A673 (cell line): ENCODE measurements around the gene KCNAB3. TPM values are rescaled to one million over a fixed set of nuclear protein-coding genes. Genes with fewer than 3 reads are reported as not detected.

Experiments
- BruUV-seq: library from RNA; stranded (reverse); fragments of 400-500 nt; replicated peaks from 2 replicates; lab custom pipeline; 2021; lab: Mats Ljungman, UMichigan
- CTCF ChIA-PET: fragments of 300-600 bp; sonication (Branson Sonifier 250); formaldehyde crosslinking; loops from one replicate; lab custom pipeline; 2022; ENCODE audit warnings: antibody characterized with exemption; lab: Charles Lee
- POLR2A ChIA-PET: fragments of 300-600 bp; sonication (Branson Sonifier 250); formaldehyde crosslinking; loops from one replicate; lab custom pipeline; 2022; ENCODE audit warnings: antibody characterized with exemption; ENCODE audit not compliant: low non-redundant PET; lab: Charles Lee
- DNase-seq: peaks from one replicate; pipeline ENCODE4 v3.0.0-alpha.2; 2015; ENCODE audit warnings: low spot score
- H3K27ac ChIP-seq: fragments of 200-600 bp; sonication (generic); 2 replicates; pipeline ENCODE4 v1.5.1; 2016; ENCODE audit warnings: mixed run types, low read depth, mild to moderate bottlenecking, mixed read lengths, antibody characterized with exemption, low read length; ENCODE audit not compliant: poor library complexity, severe bottlenecking
- H3K27me3 ChIP-seq: fragments of 200-600 bp; sonication (generic); replicated peaks from 2 replicates; pipeline ENCODE4 v1.6.1; 2017; ENCODE audit warnings: mixed run types, low read depth, mild to moderate bottlenecking, mixed read lengths, antibody characterized with exemption, low read length; ENCODE audit not compliant: insufficient read depth, poor library complexity
- H3K36me3 ChIP-seq: fragments of 200-600 bp; sonication (generic); 2 replicates; pipeline ENCODE4 v1.6.1; 2016; ENCODE audit warnings: mixed run types, mild to moderate bottlenecking, mixed read lengths, antibody characterized with exemption, low read length; ENCODE audit not compliant: insufficient read depth, poor library complexity, severe bottlenecking
- H3K4me1 ChIP-seq: fragments of 200-600 bp; sonication (generic); 2 replicates; pipeline ENCODE4 v1.6.1; 2017; ENCODE audit warnings: mixed run types, mild to moderate bottlenecking, mixed read lengths, antibody characterized with exemption, low read length; ENCODE audit not compliant: insufficient read depth, poor library complexity, severe bottlenecking
- H3K4me3 ChIP-seq: fragments of 200-600 bp; sonication (generic); 2 replicates; pipeline ENCODE4 v1.5.1; 2016; ENCODE audit warnings: low read depth, mixed run types, mild to moderate bottlenecking, mixed read lengths, low read length; ENCODE audit not compliant: poor library complexity, severe bottlenecking
- H3K9me3 ChIP-seq: fragments of 200-600 bp; sonication (generic); 2 replicates; pipeline ENCODE4 v1.6.1; 2016; ENCODE audit warnings: mixed run types, low read depth, mild to moderate bottlenecking, mixed read lengths, antibody characterized with exemption, low read length; ENCODE audit not compliant: poor library complexity, severe bottlenecking
- EZH2 ChIP-seq: fragments of 200-600 bp; sonication (generic); IDR thresholded peaks from 2 replicates; pipeline ENCODE4 v1.6.1; 2017; ENCODE audit warnings: borderline replicate concordance, low read depth, mild to moderate bottlenecking, mixed read lengths, antibody characterized with exemption, low read length; ENCODE audit not compliant: poor library complexity, severe bottlenecking
- intact Hi-C: fragments of 100-400 bp; cut with micrococcal nuclease; formaldehyde crosslinking; loops from one replicate; pipeline ENCODE4 v1.10.0; 2022; ENCODE audit not compliant: unreplicated experiment
- total RNA-seq: library from RNA; stranded (reverse); gene quantifications from 2 replicates; pipeline ENCODE4 v1.2.3, GENCODE V29; 2021
- TF ChIP-seq, protein P1 (sequence below): fragments of 300-800, 200-600 bp; sonication (generic); conservative IDR thresholded peaks from 2 replicates; pipeline ENCODE4 v1.5.1; 2017; ENCODE audit warnings: low read depth, mild to moderate bottlenecking, antibody characterized with exemption, low read length, moderate library complexity, mixed read lengths

KCNAB3 gene
- total RNA-seq, 1 experiment from 2014 or later: 24.8 TPM

- Histone ChIP-seq H3K27me3 (no peaks in the 10 kb centered on the region), H3K4me3 (no peak overlapping the region), H3K27ac (no peak overlapping the region), H3K9me3 (no peaks in the 10 kb centered on the region), H3K4me1 (no peaks in the 10 kb centered on the region), H3K36me3 (peaks cover 8% of the 10 kb centered on the region)
- CTCF ChIA-PET: no interaction called here
- no peak for DNase-seq
- no TSS peak for BruUV-seq
- POLR2A ChIA-PET: no interaction called here
- intact Hi-C loops: no loop called here
- TF ChIP-seq, protein P1, sequence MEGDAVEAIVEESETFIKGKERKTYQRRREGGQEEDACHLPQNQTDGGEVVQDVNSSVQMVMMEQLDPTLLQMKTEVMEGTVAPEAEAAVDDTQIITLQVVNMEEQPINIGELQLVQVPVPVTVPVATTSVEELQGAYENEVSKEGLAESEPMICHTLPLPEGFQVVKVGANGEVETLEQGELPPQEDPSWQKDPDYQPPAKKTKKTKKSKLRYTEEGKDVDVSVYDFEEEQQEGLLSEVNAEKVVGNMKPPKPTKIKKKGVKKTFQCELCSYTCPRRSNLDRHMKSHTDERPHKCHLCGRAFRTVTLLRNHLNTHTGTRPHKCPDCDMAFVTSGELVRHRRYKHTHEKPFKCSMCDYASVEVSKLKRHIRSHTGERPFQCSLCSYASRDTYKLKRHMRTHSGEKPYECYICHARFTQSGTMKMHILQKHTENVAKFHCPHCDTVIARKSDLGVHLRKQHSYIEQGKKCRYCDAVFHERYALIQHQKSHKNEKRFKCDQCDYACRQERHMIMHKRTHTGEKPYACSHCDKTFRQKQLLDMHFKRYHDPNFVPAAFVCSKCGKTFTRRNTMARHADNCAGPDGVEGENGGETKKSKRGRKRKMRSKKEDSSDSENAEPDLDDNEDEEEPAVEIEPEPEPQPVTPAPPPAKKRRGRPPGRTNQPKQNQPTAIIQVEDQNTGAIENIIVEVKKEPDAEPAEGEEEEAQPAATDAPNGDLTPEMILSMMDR: no peak
- TF ChIP-seq EZH2: no peak
Observed at GRCh38 chr17:7873051-7873450, 56.6 kb downstream of the KCNAB3 start.

Other genes starting within 250 kb of the KCNAB3 start
- 32.2 and 34.8 TPM in 2 replicates for gene TP53, start 242.4 kb downstream of the KCNAB3 start, total RNA-seq
- gene WRAP53, start 241.4 kb downstream of the KCNAB3 start, total RNA-seq: 42.2 and 51.8 TPM in 2 replicates
- gene EFNB3, start 224.7 kb downstream of the KCNAB3 start, total RNA-seq: 10.0 and 15.8 TPM in 2 replicates
- gene DNAH2, start 212.1 kb downstream of the KCNAB3 start, total RNA-seq: 0.15 and 0.24 TPM in 2 replicates
- 46.8 and 51.1 TPM in 2 replicates for gene KDM6B, start 95.6 kb downstream of the KCNAB3 start, total RNA-seq
- gene TMEM88, start 74.8 kb downstream of the KCNAB3 start, total RNA-seq: 1.7 and 3.0 TPM in 2 replicates
- gene NAA38, start 72.3 kb downstream of the KCNAB3 start, total RNA-seq: 64.3 and 67.7 TPM in 2 replicates
- gene CYB5D1, start 71.9 kb downstream of the KCNAB3 start, total RNA-seq: 16.9 and 18.7 TPM in 2 replicates
- gene CHD3, start 41.1 kb downstream of the KCNAB3 start, total RNA-seq: 249 and 264 TPM in 2 replicates
- 0.83 and 1.1 TPM in 2 replicates for gene RNF227, start 13.6 kb downstream of the KCNAB3 start, total RNA-seq
- gene TRAPPC1, start 2.1 kb upstream of the KCNAB3 start, total RNA-seq: 111 and 140 TPM in 2 replicates
- gene CNTROB, start 2.4 kb upstream of the KCNAB3 start, total RNA-seq: 72.3 and 79.9 TPM in 2 replicates
- not detected in 2 replicates for gene GUCY2D, start 72.8 kb upstream of the KCNAB3 start, total RNA-seq
- gene ALOX15B, start 109.2 kb upstream of the KCNAB3 start, total RNA-seq: 0.17 and 0.30 TPM in 2 replicates
- 0.39 TPM in 1 of 2 replicates, not detected in the other for gene ALOX12B, start 157.9 kb upstream of the KCNAB3 start, total RNA-seq
- gene ALOXE3, start 188.7 kb upstream of the KCNAB3 start, total RNA-seq: not detected in 2 replicates
- gene HES7, start 194.2 kb upstream of the KCNAB3 start, total RNA-seq: 1.7 and 3.9 TPM in 2 replicates
- gene PER1, start 222.5 kb upstream of the KCNAB3 start, total RNA-seq: 47.1 and 50.0 TPM in 2 replicates
- 41.3 and 51.0 TPM in 2 replicates for gene VAMP2, start 233.1 kb upstream of the KCNAB3 start, total RNA-seq
- 19.4 and 25.3 TPM in 2 replicates for gene TMEM107, start 246.5 kb upstream of the KCNAB3 start, total RNA-seq